Measurements from ENCODE around the gene ACD. TPM values are rescaled to one million over a fixed set of nuclear protein-coding genes. Genes with fewer than 3 reads are reported as not detected.

The ACD gene
- total and polyA plus RNA-seq, 12 donors, result 6.9 to 15.0 (median 8.6) TPM

DNA sequence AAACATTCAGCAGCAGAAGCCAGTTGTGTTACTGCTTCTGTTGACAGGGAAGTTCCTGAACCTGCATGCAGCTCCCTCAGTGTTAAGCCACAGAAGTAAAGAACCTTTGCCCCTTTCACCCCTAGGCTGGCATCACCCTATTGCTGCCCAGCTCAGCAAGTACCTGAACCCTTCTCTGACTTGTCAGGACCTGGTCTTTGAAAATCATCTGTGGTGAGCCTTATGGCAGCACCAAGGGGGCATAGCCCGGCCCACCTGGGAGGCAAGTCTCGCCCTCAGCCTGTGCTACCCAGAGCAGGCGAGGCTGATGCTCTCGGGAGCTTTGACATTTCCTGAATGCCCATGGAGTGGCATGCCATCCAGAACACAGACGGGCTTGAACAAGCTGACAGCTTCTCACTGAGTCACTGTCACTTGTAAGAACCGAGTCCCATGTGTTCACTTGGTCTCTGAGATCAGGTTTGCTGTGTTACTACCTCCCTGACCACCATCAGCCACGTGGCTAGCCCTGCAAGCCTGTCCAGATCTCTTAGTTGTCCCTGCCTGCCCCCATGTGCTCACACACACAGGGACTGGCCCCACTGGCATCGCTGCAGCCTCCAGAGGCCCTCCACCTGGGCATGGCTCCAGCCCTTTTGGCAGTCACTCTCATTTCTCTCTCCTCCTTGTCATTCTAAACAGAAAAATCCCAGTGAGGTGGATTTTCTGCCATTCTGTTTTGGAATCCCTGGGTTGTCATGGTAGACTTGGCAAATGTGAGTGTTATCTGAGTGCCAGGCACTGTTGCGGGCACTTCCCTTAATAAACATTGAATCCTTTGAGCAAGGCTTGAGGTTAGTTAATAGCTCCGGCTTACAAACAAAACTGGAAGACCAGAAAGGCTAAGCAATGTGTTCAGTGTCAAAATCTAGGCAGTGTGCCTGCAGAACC lies 18.0 kb downstream of the ACD start:
- H3K36me3 ChIP-seq, result peaks cover 0 to 31% (median 19%) of the 10 kb centered on the region in 9 donors
- H3K9me3 ChIP-seq, result no peaks in the 10 kb centered on the region
- H3K27ac ChIP-seq, result peak overlapping the region in 7 of 10 donors; percentile 25 to 58 (median 37)
- intact Hi-C loops (cut with DNase I), result loop anchor here in 9 of 10 donors (2.0 to 10.0 kb wide), 5 partner anchors 75 to 121 kb away; partner anchors contain the start of gene CTCF (in 5 of the 9)
- WGBS, 2 donors, result 33 to 53% methylated on average over 10 of the region's 10 CpGs
- H3K27me3 ChIP-seq, result peaks cover 9 to 28% (median 23%) of the 10 kb centered on the region in 7 donors
- no peak overlapping the region for H3K4me3 ChIP-seq
- TF ChIP-seq, protein P1, sequence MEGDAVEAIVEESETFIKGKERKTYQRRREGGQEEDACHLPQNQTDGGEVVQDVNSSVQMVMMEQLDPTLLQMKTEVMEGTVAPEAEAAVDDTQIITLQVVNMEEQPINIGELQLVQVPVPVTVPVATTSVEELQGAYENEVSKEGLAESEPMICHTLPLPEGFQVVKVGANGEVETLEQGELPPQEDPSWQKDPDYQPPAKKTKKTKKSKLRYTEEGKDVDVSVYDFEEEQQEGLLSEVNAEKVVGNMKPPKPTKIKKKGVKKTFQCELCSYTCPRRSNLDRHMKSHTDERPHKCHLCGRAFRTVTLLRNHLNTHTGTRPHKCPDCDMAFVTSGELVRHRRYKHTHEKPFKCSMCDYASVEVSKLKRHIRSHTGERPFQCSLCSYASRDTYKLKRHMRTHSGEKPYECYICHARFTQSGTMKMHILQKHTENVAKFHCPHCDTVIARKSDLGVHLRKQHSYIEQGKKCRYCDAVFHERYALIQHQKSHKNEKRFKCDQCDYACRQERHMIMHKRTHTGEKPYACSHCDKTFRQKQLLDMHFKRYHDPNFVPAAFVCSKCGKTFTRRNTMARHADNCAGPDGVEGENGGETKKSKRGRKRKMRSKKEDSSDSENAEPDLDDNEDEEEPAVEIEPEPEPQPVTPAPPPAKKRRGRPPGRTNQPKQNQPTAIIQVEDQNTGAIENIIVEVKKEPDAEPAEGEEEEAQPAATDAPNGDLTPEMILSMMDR (IDR thresholded peaks at IDR 0.05), result peak in 1 of 9 donors; percentile 11
- ATAC-seq, result peak; percentile 72 to 97 (median 91)
- DNase-seq, result peak; percentile 78 to 81
- peaks cover 0 to 37% (median 17%) of the 10 kb centered on the region in 9 donors for H3K4me1 ChIP-seq

DNA sequence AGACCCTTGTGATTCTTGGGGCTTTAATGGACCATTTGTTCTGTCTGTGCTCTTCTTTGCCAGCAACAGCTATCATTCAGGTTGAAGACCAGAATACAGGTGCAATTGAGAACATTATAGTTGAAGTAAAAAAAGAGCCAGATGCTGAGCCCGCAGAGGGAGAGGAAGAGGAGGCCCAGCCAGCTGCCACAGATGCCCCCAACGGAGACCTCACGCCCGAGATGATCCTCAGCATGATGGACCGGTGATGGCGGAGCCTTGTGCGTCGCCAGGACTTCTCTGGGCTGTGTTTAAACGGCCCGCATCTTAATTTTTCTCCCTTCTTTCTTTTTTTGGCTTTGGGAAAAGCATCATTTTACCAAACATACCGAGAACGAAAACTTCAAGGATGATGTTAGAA lies 22.4 kb downstream of the ACD start:
- 84 to 91% methylated on average over 12 of the region's 12 CpGs for WGBS, 2 donors
- TF ChIP-seq, protein P1 (IDR thresholded peaks at IDR 0.05), result no peak
- intact Hi-C loops (cut with DNase I), result loop anchor here in 1 of 10 donors (5.0 kb wide), 1 partner anchor 55 kb away; no protein-coding TSS in a partner anchor
- no peak for DNase-seq
- Histone ChIP-seq H3K27ac (no peak overlapping the region), H3K4me3 (no peak overlapping the region), H3K4me1 (peaks cover 0 to 24% (median 9%) of the 10 kb centered on the region in 9 donors), H3K27me3 (no peaks in the 10 kb centered on the region), H3K9me3 (no peaks in the 10 kb centered on the region), H3K36me3 (peaks cover 0 to 75% (median 35%) of the 10 kb centered on the region in 9 donors)
- ATAC-seq, result no peak

DNA sequence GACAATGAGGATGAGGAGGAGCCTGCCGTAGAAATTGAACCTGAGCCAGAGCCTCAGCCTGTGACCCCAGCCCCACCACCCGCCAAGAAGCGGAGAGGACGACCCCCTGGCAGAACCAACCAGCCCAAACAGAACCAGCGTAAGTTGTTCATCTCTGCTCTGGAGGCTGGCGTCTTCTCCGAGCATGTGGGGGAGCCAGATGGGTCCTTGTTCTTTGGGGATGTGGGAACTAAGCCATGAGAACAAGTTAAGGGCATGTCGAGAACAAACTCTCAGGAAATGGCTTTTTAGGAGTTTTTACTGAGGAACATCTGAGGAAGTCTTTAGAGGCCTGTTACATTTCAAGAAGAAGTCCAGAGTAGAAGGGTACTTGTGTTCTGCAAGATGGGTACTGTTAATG lies 23.3 kb downstream of the ACD start:
- Histone ChIP-seq H3K27me3 (no peaks in the 10 kb centered on the region), H3K36me3 (peaks cover 0 to 84% (median 35%) of the 10 kb centered on the region in 9 donors), H3K9me3 (no peaks in the 10 kb centered on the region), H3K27ac (no peak overlapping the region), H3K4me1 (peaks cover 0 to 24% (median 9%) of the 10 kb centered on the region in 9 donors), H3K4me3 (no peak overlapping the region)
- no peak for DNase-seq
- WGBS, 2 donors, result 89 to 94% methylated on average over 8 of the region's 8 CpGs
- intact Hi-C loops (cut with DNase I), result loop anchor here in 1 of 10 donors (5.0 kb wide), 1 partner anchor 54 kb away; no protein-coding TSS in a partner anchor
- TF ChIP-seq, protein P1 (IDR thresholded peaks at IDR 0.05), result no peak
- no peak for ATAC-seq

DNA sequence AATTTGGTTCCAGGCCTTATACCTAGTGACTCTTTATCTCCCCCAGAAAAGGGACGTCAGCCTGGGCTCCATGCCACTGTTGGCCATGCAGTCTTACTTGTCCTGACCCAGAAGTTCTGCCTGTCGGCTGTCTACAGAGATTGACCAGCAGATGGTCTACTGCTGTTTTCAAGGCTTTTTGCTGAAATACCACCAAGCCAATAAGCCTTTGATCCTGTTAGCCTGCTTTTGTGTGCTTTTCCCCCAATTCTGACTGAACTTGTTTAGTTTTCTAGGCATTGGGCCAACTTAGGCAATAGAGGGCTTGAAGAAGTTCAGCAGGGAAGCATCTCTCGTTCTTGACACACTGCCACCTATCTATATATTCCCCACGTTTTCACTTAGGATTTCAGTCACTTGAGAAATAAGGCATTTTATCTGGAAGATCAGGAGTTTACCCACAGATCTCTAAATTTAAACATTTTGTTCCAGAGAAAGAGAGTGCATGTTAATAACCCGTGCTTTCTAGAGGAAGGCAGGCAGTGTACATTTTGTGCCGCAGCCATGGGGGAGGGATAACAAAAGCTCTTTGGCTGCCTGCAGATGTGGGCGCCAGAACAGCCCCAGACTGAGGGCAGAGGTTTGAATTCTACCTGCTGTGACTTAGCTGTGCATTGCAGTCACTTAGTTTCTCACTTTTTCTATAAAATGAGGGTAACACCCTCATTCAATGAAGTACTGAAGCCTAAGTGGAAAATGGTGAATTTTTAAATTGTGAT lies 27.5 kb downstream of the ACD start:
- DNase-seq, result peak; percentile 58

More for the DNA sequence above, 27.5 kb downstream of the ACD start:
- peaks cover 0 to 100% (median 53%) of the 10 kb centered on the region in 9 donors for H3K36me3 ChIP-seq
- WGBS, 2 donors, result 61 to 62% methylated on average over 7 of the region's 7 CpGs
- intact Hi-C loops (cut with DNase I), result no loop called here
- peaks cover 0 to 13% (median 9%) of the 10 kb centered on the region in 9 donors for H3K4me1 ChIP-seq
- H3K4me3 ChIP-seq, result no peak overlapping the region
- no peak overlapping the region for H3K27ac ChIP-seq
- no peaks in the 10 kb centered on the region for H3K9me3 ChIP-seq
- no peaks in the 10 kb centered on the region for H3K27me3 ChIP-seq
- TF ChIP-seq, protein P1 (IDR thresholded peaks at IDR 0.05), result no peak
- ATAC-seq, result peak in 5 of 8 donors; percentile 34 to 84 (median 62)
